DOHH2 (cell line): ENCODE data around the gene MPC1L.

Experiments
- H3F3A ChIP-seq: fragments of 200-600 bp; sonication (generic), shearing (Covaris generic); 2 replicates; pipeline ENCODE4 v1.6.0; 2016; ENCODE audit warnings: antibody characterized with exemption, mild to moderate bottlenecking; ENCODE audit not compliant: control insufficient read depth, insufficient read depth
- H3K27ac ChIP-seq: fragments of 200-600 bp; sonication (generic); 2 replicates; pipeline ENCODE4 v1.5.1; 2014; ENCODE audit warnings: low read depth, mild to moderate bottlenecking, low read length, moderate library complexity
- H3K27me3 ChIP-seq: fragments of 200-600 bp; sonication (generic); 2 replicates; pipeline ENCODE4 v1.6.1; 2014; ENCODE audit warnings: mild to moderate bottlenecking, low read length, mixed read lengths; ENCODE audit not compliant: control insufficient read depth
- H3K36me3 ChIP-seq: fragments of 200-600 bp; sonication (generic); 2 replicates; pipeline ENCODE4 v1.6.1; 2014; ENCODE audit warnings: mild to moderate bottlenecking, low read length, moderate library complexity, mixed read lengths; ENCODE audit not compliant: control insufficient read depth
- H3K4me1 ChIP-seq: fragments of 200-600 bp; sonication (generic); 2 replicates; pipeline ENCODE4 v1.6.1; 2014; ENCODE audit warnings: mild to moderate bottlenecking, low read length, mixed read lengths; ENCODE audit not compliant: control insufficient read depth
- H3K4me2 ChIP-seq: fragments of 200-600 bp; sonication (generic); 2 replicates; pipeline ENCODE4 v1.6.0; 2014; ENCODE audit warnings: mild to moderate bottlenecking, low read length, moderate library complexity
- H3K4me3 ChIP-seq: fragments of 200-600 bp; sonication (generic); 2 replicates; pipeline ENCODE4 v1.5.1; 2014; ENCODE audit warnings: mild to moderate bottlenecking, low read length, mixed read lengths
- H3K79me2 ChIP-seq: fragments of 200-600 bp; sonication (generic); 2 replicates; pipeline ENCODE4 v1.6.1; 2014; ENCODE audit warnings: mild to moderate bottlenecking, low read length, mixed read lengths; ENCODE audit not compliant: control insufficient read depth
- H3K9me2 ChIP-seq: fragments of 200-600 bp; sonication (generic); replicated peaks from 2 replicates; pipeline ENCODE4 v1.6.1; 2014; ENCODE audit warnings: mild to moderate bottlenecking, low read length, mixed read lengths; ENCODE audit not compliant: control insufficient read depth
- H3K9me3 ChIP-seq: fragments of 200-600 bp; sonication (generic); 2 replicates; pipeline ENCODE4 v1.6.1; 2014; ENCODE audit warnings: antibody characterized with exemption, low read length, mixed read lengths; ENCODE audit not compliant: control insufficient read depth, insufficient read depth
- H4K20me1 ChIP-seq: fragments of 200-600 bp; sonication (generic); 2 replicates; pipeline ENCODE4 v1.6.0; 2014; ENCODE audit warnings: low read depth, mild to moderate bottlenecking, antibody characterized with exemption, low read length, moderate library complexity; ENCODE audit not compliant: control insufficient read depth, insufficient read depth
- CTCF ChIP-seq: fragments of 200-600 bp; sonication (generic); IDR thresholded peaks from one replicate; pipeline ENCODE4 v1.5.1; 2014; ENCODE audit warnings: antibody characterized with exemption, mild to moderate bottlenecking, low read depth, low read length; ENCODE audit not compliant: poor library complexity, severe bottlenecking
- EZH2phosphoT487 ChIP-seq: fragments of 200-600 bp; sonication (generic); IDR thresholded peaks from 2 replicates; pipeline ENCODE4 v1.6.1; 2017; ENCODE audit warnings: borderline replicate concordance, mild to moderate bottlenecking, antibody characterized with exemption, low read length, moderate library complexity, mixed read lengths

Gene MPC1L

GRCh38 chrX:40663078-40663740 is 40.0 kb downstream of the MPC1L start:
- Histone ChIP-seq H3K4me2 (no peak overlapping the region), H3K4me3 (no peak overlapping the region), H3F3A (no peaks in the 10 kb centered on the region), H3K9me3 (no peaks in the 10 kb centered on the region), H4K20me1 (no peaks in the 10 kb centered on the region), H3K79me2 (no peaks in the 10 kb centered on the region), H3K27me3 (no peaks in the 10 kb centered on the region), H3K27ac (no peak overlapping the region), H3K4me1 (no peaks in the 10 kb centered on the region), H3K36me3 (peaks cover 29% of the 10 kb centered on the region), H3K9me2 (no peaks in the 10 kb centered on the region)
- TF ChIP-seq EZH2phosphoT487 = no peak
- no peak for TF ChIP-seq CTCF

GRCh38 chrX:40663880-40664630 is 40.8 kb downstream of the MPC1L start:
- no peak for TF ChIP-seq CTCF
- TF ChIP-seq EZH2phosphoT487 = no peak
- H3K27me3 ChIP-seq = no peaks in the 10 kb centered on the region
- no peaks in the 10 kb centered on the region for H3K9me3 ChIP-seq
- no peak overlapping the region for H3K4me2 ChIP-seq
- no peaks in the 10 kb centered on the region for H3K4me1 ChIP-seq
- no peaks in the 10 kb centered on the region for H3F3A ChIP-seq
- H3K9me2 ChIP-seq = no peaks in the 10 kb centered on the region
- no peak overlapping the region for H3K4me3 ChIP-seq
- no peaks in the 10 kb centered on the region for H3K79me2 ChIP-seq
- peaks cover 35% of the 10 kb centered on the region for H3K36me3 ChIP-seq
- no peak overlapping the region for H3K27ac ChIP-seq
- H4K20me1 ChIP-seq = no peaks in the 10 kb centered on the region

GRCh38 chrX:40671126-40671525 is 47.9 kb downstream of the MPC1L start:
- Histone ChIP-seq H4K20me1 (no peaks in the 10 kb centered on the region), H3K27ac (no peak overlapping the region), H3K79me2 (no peaks in the 10 kb centered on the region), H3K9me3 (no peaks in the 10 kb centered on the region), H3K9me2 (no peaks in the 10 kb centered on the region), H3K4me1 (no peaks in the 10 kb centered on the region), H3K36me3 (peaks cover 46% of the 10 kb centered on the region), H3K27me3 (no peaks in the 10 kb centered on the region), H3K4me2 (no peak overlapping the region), H3K4me3 (no peak overlapping the region), H3F3A (no peaks in the 10 kb centered on the region)
- no peak for TF ChIP-seq EZH2phosphoT487
- no peak for TF ChIP-seq CTCF
